Limb (tissue), 2 donors: Measurements from ENCODE around the gene VAX1.
A peak's percentile ranks its signal among the peaks of the same experiment; 100 is the strongest.
"Not testable (repeated sequence)": the region's sequence is repeated elsewhere in the genome, so short reads cannot be mapped to it uniquely, and the experiment has no call there.

ENCODE experiments used
- DNase-seq, 2 donors: peaks; one replicate each; pipeline ENCODE4 v3.0.0-alpha.2; 2016; ENCODE audit errors: extremely low spot score in 2 of 2

Gene VAX1

DNA sequence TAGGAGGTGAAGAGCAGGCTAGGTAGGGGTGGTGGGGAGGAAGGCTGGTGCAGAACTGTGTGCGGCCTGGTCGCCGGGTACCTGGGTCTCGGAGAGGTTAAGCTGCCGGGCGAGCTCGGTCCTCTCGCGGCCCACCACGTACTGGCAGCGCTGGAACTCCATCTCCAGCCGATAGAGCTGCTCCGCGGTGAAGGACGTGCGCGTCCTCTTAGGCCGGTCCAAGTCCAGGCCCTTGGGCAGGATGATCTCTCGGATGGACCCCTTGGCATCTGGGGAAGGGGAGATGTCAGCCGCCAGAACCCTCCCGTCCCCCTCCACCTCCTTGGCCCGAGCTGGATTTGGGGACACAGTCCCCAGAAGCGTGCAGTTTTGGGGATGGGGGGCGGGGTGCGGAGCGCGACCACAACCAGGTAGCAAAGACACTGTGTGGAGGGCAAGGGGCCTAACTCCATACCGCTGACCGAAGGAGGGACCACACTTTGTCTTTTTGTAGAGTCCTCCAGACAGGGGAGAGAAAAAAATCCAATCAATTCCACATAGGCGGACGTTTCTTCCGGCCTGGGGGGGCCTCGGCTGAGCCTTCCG, 1.6 kb downstream of the VAX1 start:
- peak in 1 of 2 donors; percentile 30 for DNase-seq

DNA sequence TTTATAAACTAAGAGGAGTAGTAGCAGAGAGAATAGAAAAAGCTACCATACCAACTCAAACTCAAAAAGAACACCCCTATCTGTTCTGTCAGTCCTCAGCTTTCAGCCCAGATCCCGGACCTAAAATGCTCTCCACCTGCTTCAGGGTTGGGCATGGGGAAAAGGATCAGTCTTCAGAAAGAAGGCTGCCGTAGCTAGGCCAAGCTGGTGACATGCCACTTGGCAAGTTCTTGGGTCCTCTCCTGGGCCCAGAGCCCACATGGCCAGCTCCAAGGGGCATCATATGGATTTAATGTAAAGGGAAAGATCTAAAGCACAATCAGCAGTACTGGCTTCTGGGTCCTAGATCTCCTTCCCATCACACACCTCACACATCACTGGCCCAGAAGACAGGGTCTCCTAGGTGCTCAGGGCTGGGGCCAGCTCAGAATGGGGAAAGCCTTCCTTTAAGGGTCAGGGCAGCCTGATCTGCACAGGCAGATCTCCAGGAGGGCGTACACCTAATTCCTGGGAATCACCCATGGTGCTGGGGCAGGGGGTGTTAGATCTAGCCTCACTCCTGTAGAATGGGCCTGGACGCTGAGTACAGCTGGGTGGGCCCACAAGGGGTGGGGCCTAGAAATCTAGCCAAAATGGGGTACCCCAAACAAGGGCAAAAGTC, 2.5 kb downstream of the VAX1 start:
- DNase-seq: peak in 1 of 2 donors; percentile 22

DNA sequence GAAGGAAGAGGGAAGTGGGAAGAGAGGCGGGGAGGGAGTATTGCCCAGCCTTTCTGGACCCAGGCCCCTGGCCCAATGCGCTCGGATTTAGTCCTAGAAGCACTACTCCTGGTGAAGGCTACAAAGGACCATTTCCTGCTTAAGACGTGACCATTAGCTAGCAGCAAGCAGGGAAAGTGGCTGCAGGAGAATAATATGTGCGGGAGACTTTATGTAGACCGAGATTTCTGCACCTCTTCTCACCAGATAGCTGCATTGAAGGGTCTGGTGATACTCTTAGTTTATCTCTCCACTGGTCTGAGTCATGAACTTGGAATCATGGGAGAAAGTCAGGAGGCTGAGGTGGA, 3.1 kb downstream of the VAX1 start:
- no peak for DNase-seq

GRCh38 chr10:117134306-117135025, 3.6 kb downstream of the VAX1 start:
- peak in 1 of 2 donors; percentile 67 for DNase-seq

DNA sequence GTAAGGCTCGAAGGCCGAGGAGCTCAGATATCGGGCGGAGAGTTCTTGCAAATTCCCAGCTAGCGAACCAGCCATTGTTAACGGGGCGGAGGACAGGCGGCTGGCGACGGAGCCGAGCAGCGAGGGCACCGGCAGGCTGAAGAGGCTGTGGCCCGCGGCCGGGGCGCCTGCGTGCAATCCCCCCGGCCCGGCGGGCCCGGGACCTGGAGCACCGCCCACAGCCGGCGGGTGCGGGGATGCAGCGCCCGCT, 4.1 kb downstream of the VAX1 start:
- DNase-seq: peak in 1 of 2 donors; percentile 52

DNA sequence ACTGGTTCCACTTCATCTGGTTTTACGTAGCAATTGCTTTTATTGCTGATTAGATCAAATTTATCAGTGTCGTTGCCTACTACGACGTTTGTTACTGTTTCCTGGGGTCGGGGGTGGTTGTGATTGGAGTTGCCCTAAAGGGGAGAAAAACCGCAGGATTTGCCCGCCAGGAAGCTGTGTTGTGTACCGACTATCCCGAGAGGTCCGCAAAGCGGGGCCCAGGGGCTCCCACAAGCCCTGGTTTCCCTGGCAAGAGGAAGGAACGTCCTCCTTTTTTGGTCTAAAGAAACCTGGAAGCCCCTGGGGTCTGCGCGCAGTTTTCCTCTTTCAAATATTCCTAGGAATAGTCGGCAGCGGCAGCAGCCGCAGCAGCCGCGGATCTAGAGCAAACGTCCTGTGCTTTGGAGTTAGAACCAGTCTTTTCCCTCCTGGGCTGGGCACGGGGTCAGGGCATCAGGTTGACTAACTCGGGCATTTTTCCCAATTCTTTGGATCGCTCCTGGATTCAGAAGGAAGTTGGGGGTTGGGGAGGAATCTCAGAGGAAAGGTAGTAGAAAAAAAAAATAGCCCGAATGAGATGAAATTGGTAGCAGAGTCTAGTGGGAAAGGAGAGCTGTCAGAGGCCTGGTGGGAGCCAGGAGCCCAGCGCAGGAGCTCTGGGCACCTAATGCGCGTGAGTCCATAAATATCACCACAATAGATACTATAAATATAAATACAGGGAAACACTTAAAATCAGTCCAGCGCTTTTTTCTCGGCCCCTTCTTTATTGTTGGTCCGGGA, 4.6 kb downstream of the VAX1 start:
- peak in 1 of 2 donors; percentile 50 for DNase-seq

DNA sequence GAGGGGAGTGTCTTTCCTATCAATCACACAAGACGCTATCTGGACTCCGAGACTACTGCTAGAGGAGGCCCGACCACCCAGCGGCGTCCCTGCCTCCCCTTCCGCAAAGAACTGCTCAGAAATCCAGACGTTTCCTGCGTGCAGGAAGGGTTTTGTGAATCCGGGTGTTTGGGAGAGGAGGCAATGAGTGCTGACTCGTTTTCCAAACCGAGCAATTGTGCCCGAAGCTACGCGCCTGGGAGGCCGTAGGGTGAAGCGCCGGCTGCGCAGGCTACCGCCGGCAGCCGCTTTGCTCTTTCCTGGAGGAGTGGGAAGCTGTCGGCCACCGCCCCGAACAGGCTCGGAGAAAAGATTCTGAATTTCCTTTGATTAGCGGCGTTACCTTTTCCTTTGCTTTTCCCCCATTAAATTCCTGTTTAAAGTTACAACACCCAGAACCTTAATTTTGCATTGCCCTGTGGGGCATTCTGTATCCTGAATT, 5.3 kb downstream of the VAX1 start:
- peak in 1 of 2 donors; percentile 67 for DNase-seq

DNA sequence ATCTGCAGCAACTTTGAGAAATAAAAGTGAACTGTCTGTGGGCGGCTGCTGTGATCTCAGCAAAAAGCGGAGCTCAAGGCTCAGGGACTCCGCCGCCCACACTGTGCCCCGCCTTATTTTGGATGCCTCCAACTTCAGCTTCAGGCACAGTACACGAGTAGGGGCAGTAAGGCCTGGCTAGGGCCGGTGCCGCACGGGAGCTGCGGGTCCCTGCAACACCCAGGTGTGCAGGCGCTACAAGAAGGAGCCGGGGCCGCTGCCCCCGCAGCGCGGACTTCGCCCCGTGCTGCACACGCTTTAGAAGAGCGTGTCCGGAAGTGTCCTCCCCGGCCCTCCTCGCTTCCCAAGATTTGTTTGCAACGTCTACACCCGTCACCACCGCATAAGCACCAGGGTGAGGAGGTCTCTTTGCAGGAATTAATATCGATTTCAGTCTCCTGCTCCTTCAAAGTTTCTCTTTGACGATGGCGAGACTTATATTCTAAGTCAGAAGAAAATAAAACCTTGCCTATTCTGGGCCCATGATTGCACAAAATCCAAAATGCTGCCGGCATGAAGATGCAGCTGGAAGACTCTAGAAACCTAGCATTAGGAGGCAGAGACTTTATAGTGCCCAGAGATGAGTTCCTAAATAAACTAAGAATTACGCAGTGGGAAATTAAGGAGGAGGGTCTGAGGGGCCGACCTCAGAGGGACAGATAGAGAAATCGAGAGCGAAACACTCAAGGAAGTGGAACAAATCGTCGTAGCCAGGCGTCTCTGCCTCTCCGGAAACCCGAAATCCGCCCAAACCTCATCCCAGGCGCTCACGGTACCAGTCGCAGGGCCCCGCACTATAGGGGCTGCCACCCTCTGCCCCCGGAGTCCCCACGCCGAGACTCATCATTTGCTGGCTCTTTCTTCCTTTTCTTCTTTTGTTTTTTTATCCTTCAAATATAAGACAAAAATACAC, 6.4 kb downstream of the VAX1 start:
- DNase-seq: peak in 1 of 2 donors; percentile 44

DNA sequence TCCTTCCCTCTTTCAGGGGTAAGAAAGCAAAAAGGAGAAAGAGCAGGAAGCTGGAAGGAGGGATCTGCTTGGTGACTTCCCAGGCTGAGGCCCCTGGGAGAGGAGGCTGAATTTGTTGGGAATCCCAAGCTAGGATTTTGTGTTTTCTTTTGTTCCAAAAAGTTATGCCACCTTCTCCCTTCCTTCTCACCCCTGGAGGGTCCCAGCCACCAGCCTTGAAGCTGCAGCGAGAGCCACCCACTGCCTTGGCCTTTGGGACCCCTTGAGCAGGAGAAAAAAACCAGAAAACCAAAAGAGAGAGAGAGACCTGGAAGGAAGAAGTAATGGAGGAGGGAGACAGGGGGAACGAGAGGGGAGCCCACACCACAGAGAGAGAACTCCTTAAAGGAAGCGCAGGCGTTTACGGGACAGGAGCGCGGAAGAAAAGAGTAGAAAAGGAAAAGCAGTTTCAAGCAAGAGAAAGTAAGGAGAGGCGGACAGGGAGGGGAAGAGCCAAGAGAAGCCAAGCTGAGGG, 7.2 kb downstream of the VAX1 start:
- no peak for DNase-seq

GRCh38 chr10:117130346-117130745, 7.7 kb downstream of the VAX1 start:
- DNase-seq: no peak

- DNase-seq: not testable (repeated sequence)
Measured at GRCh38 chr10:117126645-117127044, 11.4 kb downstream of the VAX1 start.

DNA sequence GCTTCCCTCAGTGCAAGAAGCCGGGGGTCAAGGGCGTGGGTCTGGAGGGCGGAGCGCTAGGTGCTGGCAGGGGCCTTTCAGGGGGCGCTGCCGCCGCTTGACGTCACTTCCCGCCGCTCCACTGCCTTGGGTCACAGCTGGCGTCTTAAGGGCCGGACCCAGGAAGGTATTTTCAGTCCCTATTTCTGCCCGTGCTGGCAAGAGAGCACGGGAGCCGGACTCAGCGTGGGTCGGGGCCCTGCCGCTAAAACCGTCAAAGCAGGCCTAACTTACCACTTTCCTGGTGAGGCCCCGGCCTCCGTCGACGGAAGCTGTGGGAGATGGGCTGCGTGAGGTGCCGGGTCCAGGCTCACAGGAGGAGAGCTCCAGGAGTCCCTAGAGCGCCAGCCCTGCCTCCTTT, 12.0 kb downstream of the VAX1 start:
- DNase-seq: no peak

DNA sequence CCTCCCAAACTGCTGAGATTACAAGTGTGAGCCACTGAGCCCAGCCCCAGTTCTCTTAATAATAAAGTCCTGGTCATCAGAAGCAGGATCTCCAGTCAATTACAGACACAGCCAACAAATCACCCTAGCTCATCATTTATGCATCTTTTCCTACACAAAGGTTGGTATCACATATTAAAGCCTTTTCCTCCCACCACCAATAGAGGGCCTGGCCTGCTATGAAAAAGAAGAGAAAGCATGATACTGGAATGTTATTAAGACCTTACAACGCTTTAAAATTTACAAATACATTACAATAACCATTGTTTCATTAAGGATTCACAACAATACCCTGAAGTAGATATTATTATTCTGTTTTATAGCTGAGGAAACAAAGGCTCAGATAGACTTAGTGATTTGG, 25.9 kb downstream of the VAX1 start:
- DNase-seq: no peak

DNA sequence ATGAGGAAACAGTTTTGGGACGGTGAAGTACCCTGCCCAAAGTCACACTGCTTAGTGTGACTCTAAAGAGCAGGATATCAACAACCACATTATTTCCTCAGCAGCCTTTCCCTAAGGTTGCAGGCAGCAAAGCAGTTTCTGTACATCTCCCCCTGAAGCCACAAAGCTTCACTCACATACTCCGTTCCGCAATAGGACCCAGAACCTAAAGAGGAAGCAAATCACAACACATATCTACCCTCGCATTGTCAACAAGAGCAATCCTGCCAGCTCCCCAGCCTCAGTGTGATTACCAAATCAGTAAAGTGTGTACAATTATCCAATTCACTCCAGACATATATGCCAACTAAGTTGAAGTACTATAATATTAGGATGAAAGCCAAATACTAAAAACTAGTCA, 30.8 kb downstream of the VAX1 start:
- no peak for DNase-seq

- DNase-seq: no peak
Measured at GRCh38 chr10:117096599-117097201, 41.4 kb downstream of the VAX1 start.

GRCh38 chr10:117094856-117095255, 43.2 kb downstream of the VAX1 start:
- DNase-seq: no peak

DNA sequence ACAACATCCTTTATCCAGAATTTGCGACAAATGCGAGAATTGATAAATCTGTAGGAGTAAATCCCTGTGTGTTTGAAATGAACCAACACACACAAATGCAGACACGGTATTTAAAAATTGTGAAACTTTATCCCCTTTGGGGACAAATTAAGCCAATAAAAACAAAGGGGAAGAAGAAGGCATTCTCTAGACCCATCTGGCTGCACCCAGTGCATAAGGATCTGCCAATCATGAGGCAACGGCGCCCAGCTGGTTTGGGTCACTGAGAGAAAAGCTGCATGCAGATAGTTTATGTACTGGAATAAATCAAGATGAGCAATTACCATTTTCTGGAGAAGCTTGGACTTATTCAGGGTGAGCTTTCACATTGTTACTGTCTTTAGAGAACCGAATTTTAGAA, 45.7 kb downstream of the VAX1 start:
- DNase-seq: no peak

GRCh38 chr10:117090834-117091233, 47.2 kb downstream of the VAX1 start:
- DNase-seq: no peak

GRCh38 chr10:117087521-117087920, 50.5 kb downstream of the VAX1 start:
- no peak for DNase-seq

GRCh38 chr10:117086546-117086945, 51.5 kb downstream of the VAX1 start:
- no peak for DNase-seq
